ENCODE data around the gene EFHC1. TPM values are rescaled to one million over a fixed set of nuclear protein-coding genes. Genes with fewer than 3 reads are reported as not detected.

Gene EFHC1
- polyA plus RNA-seq, 1 donor from 2014 or later, result 173 TPM

DNA sequence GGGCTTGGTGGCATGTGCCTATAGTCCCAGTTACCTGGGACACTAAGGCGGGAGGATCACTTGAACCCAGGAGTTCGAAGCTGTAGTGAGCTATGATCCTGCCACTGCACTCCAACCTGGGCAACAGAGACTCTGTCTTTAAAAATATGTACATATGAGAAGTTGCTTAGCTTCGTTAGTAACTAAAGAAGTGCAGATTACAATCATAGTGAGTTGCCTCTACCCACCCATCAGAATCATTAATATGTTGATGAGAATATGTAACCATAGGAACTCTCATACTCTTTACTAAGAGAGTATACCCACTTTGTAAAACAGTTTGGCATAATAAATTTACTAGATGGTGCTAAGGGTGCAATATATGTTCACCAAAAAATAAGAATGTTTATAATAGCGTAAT lies 54.0 kb downstream of the EFHC1 start:
- Histone ChIP-seq H3K4me2 (ENCODE audit: low read length) (no peak overlapping the region), H3K9me3 (ENCODE audit: low read length) (no peaks in the 10 kb centered on the region), H3F3A (ENCODE audit: insufficient read depth, low read length, poor library complexity, severe bottlenecking) (no peaks in the 10 kb centered on the region), H3K27ac (ENCODE audit: low read length) (no peak overlapping the region), H3K4me3 (ENCODE audit: low read length) (no peak overlapping the region), H2AFZ (ENCODE audit: low read depth, low read length) (no peak overlapping the region), H3K9ac (ENCODE audit: low read length) (no peak overlapping the region), H3K79me2 (replicated peaks; ENCODE audit: insufficient read depth, low read length) (no peaks in the 10 kb centered on the region), H3K36me3 (ENCODE audit: insufficient read depth, low read length) (no peaks in the 10 kb centered on the region), H3K9me2 (ENCODE audit: insufficient read depth, low read length) (no peaks in the 10 kb centered on the region), H3K27me3 (ENCODE audit: insufficient read depth, low read depth, low read length) (no peaks in the 10 kb centered on the region), H4K20me1 (ENCODE audit: insufficient read depth) (no peaks in the 10 kb centered on the region)
- TF ChIP-seq EP300 (conservative IDR thresholded peaks at IDR 0.05; ENCODE audit: poor library complexity, severe bottlenecking), result no peak
- no peak for TF ChIP-seq SMC3 (conservative IDR thresholded peaks at IDR 0.05; ENCODE audit: poor library complexity)
- no peak for TF ChIP-seq POLR2AphosphoS5 (IDR thresholded peaks at IDR 0.05)
- TF ChIP-seq, protein P1, sequence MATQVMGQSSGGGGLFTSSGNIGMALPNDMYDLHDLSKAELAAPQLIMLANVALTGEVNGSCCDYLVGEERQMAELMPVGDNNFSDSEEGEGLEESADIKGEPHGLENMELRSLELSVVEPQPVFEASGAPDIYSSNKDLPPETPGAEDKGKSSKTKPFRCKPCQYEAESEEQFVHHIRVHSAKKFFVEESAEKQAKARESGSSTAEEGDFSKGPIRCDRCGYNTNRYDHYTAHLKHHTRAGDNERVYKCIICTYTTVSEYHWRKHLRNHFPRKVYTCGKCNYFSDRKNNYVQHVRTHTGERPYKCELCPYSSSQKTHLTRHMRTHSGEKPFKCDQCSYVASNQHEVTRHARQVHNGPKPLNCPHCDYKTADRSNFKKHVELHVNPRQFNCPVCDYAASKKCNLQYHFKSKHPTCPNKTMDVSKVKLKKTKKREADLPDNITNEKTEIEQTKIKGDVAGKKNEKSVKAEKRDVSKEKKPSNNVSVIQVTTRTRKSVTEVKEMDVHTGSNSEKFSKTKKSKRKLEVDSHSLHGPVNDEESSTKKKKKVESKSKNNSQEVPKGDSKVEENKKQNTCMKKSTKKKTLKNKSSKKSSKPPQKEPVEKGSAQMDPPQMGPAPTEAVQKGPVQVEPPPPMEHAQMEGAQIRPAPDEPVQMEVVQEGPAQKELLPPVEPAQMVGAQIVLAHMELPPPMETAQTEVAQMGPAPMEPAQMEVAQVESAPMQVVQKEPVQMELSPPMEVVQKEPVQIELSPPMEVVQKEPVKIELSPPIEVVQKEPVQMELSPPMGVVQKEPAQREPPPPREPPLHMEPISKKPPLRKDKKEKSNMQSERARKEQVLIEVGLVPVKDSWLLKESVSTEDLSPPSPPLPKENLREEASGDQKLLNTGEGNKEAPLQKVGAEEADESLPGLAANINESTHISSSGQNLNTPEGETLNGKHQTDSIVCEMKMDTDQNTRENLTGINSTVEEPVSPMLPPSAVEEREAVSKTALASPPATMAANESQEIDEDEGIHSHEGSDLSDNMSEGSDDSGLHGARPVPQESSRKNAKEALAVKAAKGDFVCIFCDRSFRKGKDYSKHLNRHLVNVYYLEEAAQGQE (IDR thresholded peaks at IDR 0.05; ENCODE audit: borderline replicate concordance), result no peak
- no peak for TF ChIP-seq TAF1 (IDR thresholded peaks at IDR 0.05; ENCODE audit: low read depth)
- TF ChIP-seq, protein P2, sequence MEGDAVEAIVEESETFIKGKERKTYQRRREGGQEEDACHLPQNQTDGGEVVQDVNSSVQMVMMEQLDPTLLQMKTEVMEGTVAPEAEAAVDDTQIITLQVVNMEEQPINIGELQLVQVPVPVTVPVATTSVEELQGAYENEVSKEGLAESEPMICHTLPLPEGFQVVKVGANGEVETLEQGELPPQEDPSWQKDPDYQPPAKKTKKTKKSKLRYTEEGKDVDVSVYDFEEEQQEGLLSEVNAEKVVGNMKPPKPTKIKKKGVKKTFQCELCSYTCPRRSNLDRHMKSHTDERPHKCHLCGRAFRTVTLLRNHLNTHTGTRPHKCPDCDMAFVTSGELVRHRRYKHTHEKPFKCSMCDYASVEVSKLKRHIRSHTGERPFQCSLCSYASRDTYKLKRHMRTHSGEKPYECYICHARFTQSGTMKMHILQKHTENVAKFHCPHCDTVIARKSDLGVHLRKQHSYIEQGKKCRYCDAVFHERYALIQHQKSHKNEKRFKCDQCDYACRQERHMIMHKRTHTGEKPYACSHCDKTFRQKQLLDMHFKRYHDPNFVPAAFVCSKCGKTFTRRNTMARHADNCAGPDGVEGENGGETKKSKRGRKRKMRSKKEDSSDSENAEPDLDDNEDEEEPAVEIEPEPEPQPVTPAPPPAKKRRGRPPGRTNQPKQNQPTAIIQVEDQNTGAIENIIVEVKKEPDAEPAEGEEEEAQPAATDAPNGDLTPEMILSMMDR (IDR thresholded peaks at IDR 0.05; ENCODE audit: poor library complexity, severe bottlenecking), result no peak
- no peak for TF ChIP-seq MXI1 (conservative IDR thresholded peaks at IDR 0.05; ENCODE audit: poor library complexity, severe bottlenecking)
- no peak for TF ChIP-seq RAD21 (conservative IDR thresholded peaks at IDR 0.05)
- no peak for TF ChIP-seq EZH2 (IDR thresholded peaks at IDR 0.05; ENCODE audit: borderline replicate concordance, insufficient read depth, low read length, poor library complexity, severe bottlenecking)

DNA sequence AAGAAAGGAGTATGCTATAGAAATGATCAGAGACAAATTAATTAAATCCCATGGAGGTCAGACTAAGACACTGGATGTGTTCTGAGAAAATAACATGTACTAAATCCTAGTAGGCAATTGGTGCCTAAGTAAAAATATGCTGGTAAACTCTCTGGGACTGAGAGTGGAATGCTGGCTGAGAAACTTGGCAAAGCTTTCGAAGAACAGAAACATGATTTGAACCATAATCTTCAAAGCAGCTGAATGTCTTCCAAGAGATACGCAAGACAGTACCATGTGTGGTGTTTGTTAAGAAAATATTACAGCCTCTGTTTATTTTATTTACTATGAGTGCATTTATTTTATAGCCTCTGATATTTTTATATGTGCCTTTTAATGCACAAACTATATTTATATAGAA lies 55.2 kb downstream of the EFHC1 start:
- no peaks in the 10 kb centered on the region for H3K9me2 ChIP-seq (ENCODE audit: insufficient read depth, low read length)
- H3K36me3 ChIP-seq (ENCODE audit: insufficient read depth, low read length), result no peaks in the 10 kb centered on the region
- TF ChIP-seq SMC3 (conservative IDR thresholded peaks at IDR 0.05; ENCODE audit: poor library complexity), result no peak
- H2AFZ ChIP-seq (ENCODE audit: low read depth, low read length), result no peak overlapping the region
- no peaks in the 10 kb centered on the region for H3K9me3 ChIP-seq (ENCODE audit: low read length)
- no peak overlapping the region for H3K27ac ChIP-seq (ENCODE audit: low read length)
- no peak overlapping the region for H3K4me2 ChIP-seq (ENCODE audit: low read length)
- no peaks in the 10 kb centered on the region for H3K27me3 ChIP-seq (ENCODE audit: insufficient read depth, low read depth, low read length)
- no peaks in the 10 kb centered on the region for H4K20me1 ChIP-seq (ENCODE audit: insufficient read depth)
- no peaks in the 10 kb centered on the region for H3K79me2 ChIP-seq (replicated peaks; ENCODE audit: insufficient read depth, low read length)
- no peak overlapping the region for H3K9ac ChIP-seq (ENCODE audit: low read length)
- no peaks in the 10 kb centered on the region for H3F3A ChIP-seq (ENCODE audit: insufficient read depth, low read length, poor library complexity, severe bottlenecking)
- H3K4me3 ChIP-seq (ENCODE audit: low read length), result no peak overlapping the region

Data from neural cell (in vitro differentiated cells).